Measurements from ENCODE around the gene RNF7.
"Not testable (repeated sequence)": the region's sequence is repeated elsewhere in the genome, so short reads cannot be mapped to it uniquely, and the experiment has no call there.

Gene RNF7

DNA sequence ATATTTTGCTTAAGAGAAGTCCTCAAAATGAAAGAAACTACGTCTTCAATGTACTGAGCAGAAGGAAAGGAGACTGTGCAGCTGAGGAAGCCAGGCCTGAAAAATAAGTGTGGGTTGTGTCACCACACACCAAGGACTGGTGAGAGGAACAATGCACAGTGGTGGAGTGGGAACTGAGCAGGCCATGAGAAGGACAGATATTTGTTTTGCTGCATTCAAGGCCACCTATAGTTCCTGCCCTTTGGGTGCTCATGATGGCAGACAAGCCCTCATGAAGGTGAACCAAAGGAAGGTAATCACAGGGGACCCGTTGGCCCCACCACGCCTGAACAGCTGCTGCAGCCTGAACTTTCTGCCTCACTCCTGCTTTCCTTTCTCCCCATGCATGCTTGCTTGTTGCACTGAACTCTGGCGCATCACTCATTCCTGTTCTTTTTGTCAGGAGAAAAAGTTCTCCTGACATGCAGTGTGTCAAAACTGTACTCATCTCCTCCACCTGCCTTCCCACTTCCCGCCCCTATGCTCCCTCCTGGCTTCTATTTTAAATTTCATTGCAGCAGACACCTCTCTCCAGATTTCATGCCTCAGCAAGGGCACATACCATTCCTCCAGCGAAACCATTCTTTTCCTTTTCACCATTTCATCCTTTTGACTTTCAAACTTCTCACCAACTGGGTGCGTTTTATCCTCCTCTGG, 2.2 kb upstream of the RNF7 start:
- no peak for DNase-seq

GRCh38 chr3:141737093-141737492, 1.0 kb upstream of the RNF7 start:
- DNase-seq: no peak

- DNase-seq: no peak
Measured at GRCh38 chr3:141737678-141738021, 448 bp upstream of the RNF7 start.

DNA sequence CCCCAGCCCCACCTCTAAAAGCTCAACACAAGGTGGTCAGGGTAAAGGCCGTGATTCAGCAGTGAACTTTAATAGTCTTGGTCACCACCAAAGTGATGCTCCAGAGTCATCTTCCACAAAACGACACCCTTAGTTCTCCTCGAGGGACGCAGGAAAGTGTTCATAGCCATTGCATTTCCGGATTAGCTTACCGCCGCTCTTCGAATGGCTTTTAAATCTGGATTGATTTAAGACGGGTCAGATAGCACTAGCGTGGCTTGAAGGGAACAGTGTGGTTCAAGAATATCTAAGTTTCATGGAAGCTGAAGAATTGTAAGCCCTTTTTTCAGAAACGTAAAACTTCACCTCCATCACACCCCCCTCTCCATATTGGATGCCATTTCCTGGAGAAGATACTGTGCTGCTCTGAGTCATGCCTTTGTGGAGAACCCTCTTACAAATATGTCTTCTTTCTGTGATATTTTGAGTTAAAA, 829 bp downstream of the RNF7 start:
- DNase-seq: no peak

DNA sequence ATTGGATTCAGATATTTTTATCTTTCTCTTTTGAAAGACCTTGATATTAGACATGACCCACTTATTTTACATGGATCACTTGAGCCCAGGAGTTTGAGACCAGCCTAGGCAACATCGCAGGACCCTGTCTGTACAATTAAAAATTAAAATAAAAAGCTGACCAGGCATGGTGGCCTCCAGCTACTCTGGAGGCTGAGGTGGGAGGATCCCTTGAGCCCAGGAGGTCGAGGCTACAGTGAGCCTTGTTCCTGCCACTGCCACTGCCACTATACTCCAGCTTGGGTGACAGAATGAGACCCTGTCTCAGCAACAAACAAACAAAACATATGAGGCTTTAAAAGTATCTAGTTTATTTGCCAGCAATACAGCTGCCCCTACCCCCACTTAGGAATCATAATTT, 1.6 kb downstream of the RNF7 start:
- DNase-seq: no peak

GRCh38 chr3:141740349-141740748, 2.3 kb downstream of the RNF7 start:
- DNase-seq: no peak

DNA sequence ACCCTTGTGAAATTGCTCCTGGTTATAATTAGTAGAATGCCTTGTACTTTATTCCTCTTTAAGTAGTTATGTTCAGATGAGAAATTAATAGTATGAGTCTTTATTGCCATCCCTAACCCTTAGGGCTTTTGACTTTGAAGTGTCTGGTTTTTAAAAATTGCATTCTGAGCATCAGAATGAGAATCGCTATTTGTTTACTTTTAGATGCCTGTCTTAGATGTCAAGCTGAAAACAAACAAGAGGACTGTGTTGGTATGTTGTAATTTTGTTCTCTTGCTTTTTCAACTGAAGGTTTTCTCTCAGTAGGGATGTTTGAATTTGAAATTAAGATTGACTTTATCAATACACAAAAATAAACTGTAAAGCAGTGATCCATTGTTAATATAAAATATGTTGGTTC, 5.2 kb downstream of the RNF7 start:
- no peak for DNase-seq

- DNase-seq: no peak
Measured at GRCh38 chr3:141746962-141747361, 8.9 kb downstream of the RNF7 start.

DNA sequence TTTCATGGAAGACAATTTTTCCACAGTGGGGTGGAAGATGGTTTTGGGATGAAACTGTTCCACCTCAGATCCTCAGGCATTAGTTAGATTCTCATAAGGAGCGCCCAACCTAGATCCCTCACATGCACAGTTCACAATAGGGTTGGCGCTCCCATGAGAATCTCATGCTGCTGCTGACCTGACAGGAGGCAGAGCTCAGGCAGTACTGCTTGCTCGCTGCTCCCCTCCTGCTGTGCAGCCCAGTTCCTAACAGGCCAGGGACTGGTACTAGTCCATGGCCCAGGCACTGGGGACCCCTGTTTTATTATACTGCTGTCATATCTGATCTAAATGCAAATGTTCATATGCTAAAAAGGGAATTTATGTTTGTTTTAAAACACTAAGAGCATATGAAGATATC, 15.3 kb downstream of the RNF7 start:
- no peak for DNase-seq

- DNase-seq: no peak
Measured at GRCh38 chr3:141754032-141754431, 15.9 kb downstream of the RNF7 start.

GRCh38 chr3:141762552-141762951, 24.5 kb downstream of the RNF7 start:
- not testable (repeated sequence) for DNase-seq

DNA sequence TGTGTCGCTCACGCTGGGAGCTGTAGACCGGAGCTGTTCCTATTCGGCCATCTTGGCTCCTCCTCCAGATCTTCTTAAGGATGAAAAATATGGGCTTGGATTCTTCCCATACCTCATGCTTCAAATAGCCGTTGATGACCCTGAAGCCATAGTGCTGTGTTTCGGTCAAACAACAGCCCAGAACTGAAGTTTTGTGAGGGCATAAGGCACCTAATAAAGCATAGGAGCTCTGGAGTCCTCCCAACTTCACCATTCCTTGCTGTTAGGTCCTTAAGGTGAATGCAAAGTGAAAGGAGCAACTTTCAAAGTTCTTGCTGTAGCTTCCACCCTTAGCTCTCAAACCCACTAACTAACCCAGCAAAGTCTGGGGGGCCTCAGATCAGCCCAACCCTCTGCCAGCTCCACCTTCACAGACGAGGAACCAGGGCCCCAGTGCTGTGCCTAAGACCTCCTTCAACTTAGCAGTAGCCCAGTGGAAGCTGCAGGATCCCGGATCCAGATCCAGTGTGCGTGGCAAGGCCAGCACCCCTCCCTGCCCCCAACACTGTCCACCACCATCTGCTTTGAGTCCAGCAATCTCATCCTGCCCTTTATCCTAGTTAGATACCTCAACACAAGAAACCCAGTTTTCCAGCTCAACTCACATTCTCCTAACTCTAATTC, 25.1 kb downstream of the RNF7 start, which contains the start of gene GRK7:
Gene GRK7 (plus strand): TSS at position 321 of the 663 bp plus-strand sequence. CDS start 14,877 bp downstream, outside the sequence.
- DNase-seq: no peak

DNA sequence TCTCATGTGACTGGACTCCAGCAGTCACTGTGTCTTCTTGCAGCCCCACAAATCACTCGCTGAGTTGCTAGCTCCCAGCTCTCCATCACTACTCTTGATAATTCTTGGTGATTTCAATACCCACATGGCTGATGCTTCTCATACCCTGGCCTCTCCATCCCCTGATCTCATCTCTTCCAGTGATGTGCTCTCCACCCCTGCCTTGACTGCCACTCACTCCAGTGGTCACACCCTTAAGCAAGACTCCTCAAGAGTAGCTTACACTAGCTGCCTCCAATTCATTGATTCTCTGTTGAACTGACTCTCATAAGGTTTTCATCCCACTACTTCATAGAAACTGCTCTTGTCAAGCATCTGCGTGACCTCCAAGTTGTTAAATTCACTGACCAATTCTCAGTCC, 25.9 kb downstream of the RNF7 start:
- DNase-seq: no peak

DNA sequence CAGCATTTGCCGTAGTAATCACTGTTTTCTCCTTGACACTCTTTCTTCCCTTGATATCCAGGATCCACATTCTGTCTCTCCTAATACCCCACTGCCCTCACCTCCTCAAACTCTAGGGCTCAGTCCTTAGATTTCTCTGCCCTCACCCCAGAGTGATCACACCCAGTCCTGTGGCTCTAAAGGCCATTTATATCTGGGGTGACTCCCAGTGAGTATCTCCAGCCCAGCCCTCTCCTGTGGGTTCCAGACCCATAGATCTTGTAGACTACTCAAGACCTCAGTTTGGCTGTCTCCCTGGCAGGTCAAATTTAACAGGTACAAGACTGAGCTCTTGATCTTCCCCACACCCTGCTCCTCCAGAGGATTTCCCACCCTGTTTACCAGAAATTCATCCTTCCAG, 26.4 kb downstream of the RNF7 start:
- DNase-seq: no peak

GRCh38 chr3:141764986-141765385, 26.9 kb downstream of the RNF7 start:
- no peak for DNase-seq

DNA sequence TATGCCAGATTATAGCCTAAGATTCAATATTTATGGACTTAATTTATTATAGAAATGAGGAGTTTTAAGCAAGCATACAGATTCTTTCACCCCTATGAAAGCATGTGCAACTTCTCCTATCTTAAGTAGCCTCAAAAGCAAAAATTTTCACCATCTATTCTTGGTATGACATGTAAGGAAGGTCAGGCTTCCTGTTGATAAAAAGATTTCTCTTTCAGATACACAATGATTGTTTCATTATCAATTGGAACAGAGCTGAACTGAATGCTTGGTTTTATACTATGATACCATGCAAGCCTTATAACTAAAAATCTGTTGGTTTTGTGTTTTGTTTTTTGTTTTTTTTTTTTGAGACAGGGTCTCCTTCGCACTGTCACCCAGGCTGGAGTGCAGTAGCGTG, 29.0 kb downstream of the RNF7 start:
- DNase-seq: no peak

DNA sequence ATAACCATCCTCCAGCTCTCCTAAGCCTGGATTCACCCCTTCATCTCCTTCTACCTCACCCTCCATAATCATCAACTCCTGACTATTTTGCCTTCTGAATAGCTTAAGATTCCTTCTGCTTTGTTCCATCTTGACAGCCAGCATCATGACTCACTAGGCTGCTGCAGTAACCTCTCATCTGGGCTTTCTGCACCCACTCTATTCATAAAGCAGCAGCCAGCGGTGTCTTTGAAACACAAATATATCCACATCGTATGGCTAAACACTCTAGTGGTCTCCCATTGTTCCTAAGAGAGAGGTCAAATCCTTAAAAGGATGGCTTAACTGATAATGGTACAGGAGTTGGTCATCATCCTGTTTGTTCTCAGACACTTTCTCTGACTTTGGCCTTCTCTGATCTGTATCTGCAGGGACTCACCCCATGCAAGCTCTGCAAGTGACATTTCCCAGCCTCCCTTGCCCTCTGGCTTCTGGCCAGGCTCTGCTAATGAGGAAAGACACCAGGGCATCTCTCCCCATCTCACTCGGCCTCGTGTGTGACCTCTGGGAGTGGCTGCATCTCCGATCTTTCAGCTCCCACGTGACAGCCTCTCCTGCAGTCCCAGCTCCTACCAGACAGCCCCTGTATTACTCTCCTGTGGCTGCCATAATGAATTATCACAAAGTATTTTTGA, 31.3 kb downstream of the RNF7 start:
- DNase-seq: no peak

- no peak for DNase-seq
Measured at GRCh38 chr3:141773676-141774075, 35.6 kb downstream of the RNF7 start.

GRCh38 chr3:141776376-141776775, 38.3 kb downstream of the RNF7 start:
- no peak for DNase-seq

GRCh38 chr3:141776885-141777284, 38.8 kb downstream of the RNF7 start:
- no peak for DNase-seq

DNA sequence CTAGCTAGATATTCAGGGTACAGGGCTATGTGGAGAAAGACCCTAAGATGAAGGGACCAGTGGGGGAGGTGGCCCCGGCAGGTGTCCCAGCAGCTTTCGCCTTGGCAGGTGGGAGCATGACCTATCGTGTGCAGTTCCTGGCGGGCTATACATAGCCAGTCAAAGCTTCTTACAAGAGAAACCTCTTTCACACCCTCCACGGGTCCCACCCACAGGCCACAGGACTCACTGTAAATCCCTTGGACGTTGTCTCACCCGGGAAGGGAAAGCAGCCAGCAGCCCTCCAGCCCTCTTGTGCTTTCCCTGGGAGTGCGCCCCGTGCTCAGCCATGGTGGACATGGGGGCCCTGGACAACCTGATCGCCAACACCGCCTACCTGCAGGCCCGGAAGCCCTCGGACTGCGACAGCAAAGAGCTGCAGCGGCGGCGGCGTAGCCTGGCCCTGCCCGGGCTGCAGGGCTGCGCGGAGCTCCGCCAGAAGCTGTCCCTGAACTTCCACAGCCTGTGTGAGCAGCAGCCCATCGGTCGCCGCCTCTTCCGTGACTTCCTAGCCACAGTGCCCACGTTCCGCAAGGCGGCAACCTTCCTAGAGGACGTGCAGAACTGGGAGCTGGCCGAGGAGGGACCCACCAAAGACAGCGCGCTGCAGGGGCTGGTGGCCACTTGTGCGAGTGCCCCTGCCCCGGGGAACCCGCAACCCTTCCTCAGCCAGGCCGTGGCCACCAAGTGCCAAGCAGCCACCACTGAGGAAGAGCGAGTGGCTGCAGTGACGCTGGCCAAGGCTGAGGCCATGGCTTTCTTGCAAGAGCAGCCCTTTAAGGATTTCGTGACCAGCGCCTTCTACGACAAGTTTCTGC, 40.1 kb downstream of the RNF7 start:
- DNase-seq: no peak

GRCh38 chr3:141779667-141780066, 41.6 kb downstream of the RNF7 start:
- DNase-seq: no peak

GRCh38 chr3:141782386-141782932, 44.4 kb downstream of the RNF7 start:
- no peak for DNase-seq
